ENCODE measurements around the gene SPATA16.

GRCh38 chr3:172868582-172869200, 272.3 kb downstream of the SPATA16 start:
- TF ChIP-seq CTCF (IDR thresholded peaks at IDR 0.05) (no peak), POLR2A (IDR thresholded peaks at IDR 0.05) (no peak), EP300 (IDR thresholded peaks at IDR 0.05) (no peak), POLR2AphosphoS5 (IDR thresholded peaks at IDR 0.05) (no peak)
